ENCODE measurements around the gene CCDC57.

The CCDC57 gene

GRCh38 chr17:82216301-82217119 is 3.9 kb upstream of the CCDC57 start:
- peak overlapping the region; percentile 49 for H2BK5ac ChIP-seq (ENCODE audit: low read depth, low read length, poor library complexity, severe bottlenecking)
- peak overlapping the region in 1 of 2 experiments; percentile 46 for H3K14ac ChIP-seq (ENCODE audit: low read length in 2 of 2)
- no peak overlapping the region for H2AFZ ChIP-seq (ENCODE audit: low read depth, low read length)
- H3K18ac ChIP-seq (ENCODE audit: low read depth in 1 of 2, low read length in 2 of 2) = peak overlapping the region; percentile 97 to 100
- no peak overlapping the region for H3K4me2 ChIP-seq (ENCODE audit: low read length, poor library complexity, severe bottlenecking)
- H2BK120ac ChIP-seq (ENCODE audit: low read depth, low read length) = peak overlapping the region; percentile 100
- peak overlapping the region; percentile 62 for H3K9ac ChIP-seq (ENCODE audit: low read length)
- H3K4ac ChIP-seq (ENCODE audit: low read depth in 1 of 2, low read length in 2 of 2) = peak overlapping the region; percentile 89 to 100
- H3K4me3 ChIP-seq (ENCODE audit: insufficient read depth in 1 of 2, low read depth in 1 of 2, low read length in 2 of 2) = peak overlapping the region in 1 of 2 experiments; percentile 13
- H3K27ac ChIP-seq (ENCODE audit: low read length, poor library complexity, severe bottlenecking) = peak overlapping the region; percentile 61
- no peaks in the 10 kb centered on the region for H3K9me3 ChIP-seq (ENCODE audit: control insufficient read depth, low read length)
- peak overlapping the region; percentile 100 for H4K91ac ChIP-seq (ENCODE audit: low read length)
- peaks cover 13% of the 10 kb centered on the region for H3K79me1 ChIP-seq (replicated peaks; ENCODE audit: low read length, poor library complexity, severe bottlenecking)
- peaks cover 0 to 2% of the 10 kb centered on the region in 2 experiments for H3K36me3 ChIP-seq (ENCODE audit: control insufficient read depth in 1 of 2, insufficient read depth in 2 of 2, low read depth in 1 of 2, low read length in 2 of 2)
- DNase-seq = peak; percentile 69
- peak overlapping the region in 1 of 2 experiments; percentile 0 for H3K23ac ChIP-seq (ENCODE audit: low read length in 2 of 2)
- no peaks in the 10 kb centered on the region for H3K27me3 ChIP-seq (ENCODE audit: control insufficient read depth in 1 of 2, insufficient read depth in 1 of 2, low read length in 2 of 2)
- WGBS = 73% methylated on average over 16 of the region's 17 CpGs
- H4K8ac ChIP-seq (ENCODE audit: low read length) = peak overlapping the region; percentile 100
- peak overlapping the region; percentile 83 for H2BK15ac ChIP-seq (ENCODE audit: low read depth, poor library complexity, severe bottlenecking)
- peak overlapping the region; percentile 93 for H2AK5ac ChIP-seq (ENCODE audit: low read length, severe bottlenecking)
- H2BK12ac ChIP-seq (ENCODE audit: low read length in 2 of 2) = peak overlapping the region; percentile 99 to 100
- peaks cover 58% of the 10 kb centered on the region for H3K4me1 ChIP-seq (ENCODE audit: control insufficient read depth, insufficient read depth, low read depth, low read length)

- Histone ChIP-seq H4K91ac (ENCODE audit: low read length) (peak overlapping the region; percentile 100), H2BK15ac (ENCODE audit: low read depth, poor library complexity, severe bottlenecking) (peak overlapping the region; percentile 83), H2BK120ac (ENCODE audit: low read depth, low read length) (peak overlapping the region; percentile 100), H2BK5ac (ENCODE audit: low read depth, low read length, poor library complexity, severe bottlenecking) (no peak overlapping the region), H3K14ac (ENCODE audit: low read length in 2 of 2) (peak overlapping the region in 1 of 2 experiments; percentile 50), H3K4me1 (ENCODE audit: control insufficient read depth, insufficient read depth, low read depth, low read length) (peaks cover 59% of the 10 kb centered on the region), H4K8ac (ENCODE audit: low read length) (peak overlapping the region; percentile 100), H3K4me2 (ENCODE audit: low read length, poor library complexity, severe bottlenecking) (no peak overlapping the region), H3K9me3 (ENCODE audit: control insufficient read depth, low read length) (no peaks in the 10 kb centered on the region), H3K9ac (ENCODE audit: low read length) (peak overlapping the region; percentile 62), H3K18ac (ENCODE audit: low read depth in 1 of 2, low read length in 2 of 2) (peak overlapping the region; percentile 97 to 100), H3K4me3 (ENCODE audit: insufficient read depth in 1 of 2, low read depth in 1 of 2, low read length in 2 of 2) (no peak overlapping the region), H2AK5ac (ENCODE audit: low read length, severe bottlenecking) (peak overlapping the region; percentile 91), H3K36me3 (ENCODE audit: control insufficient read depth in 1 of 2, insufficient read depth in 2 of 2, low read depth in 1 of 2, low read length in 2 of 2) (peaks cover 0 to 2% of the 10 kb centered on the region in 2 experiments), H3K4ac (ENCODE audit: low read depth in 1 of 2, low read length in 2 of 2) (peak overlapping the region; percentile 89 to 100), H3K27me3 (ENCODE audit: control insufficient read depth in 1 of 2, insufficient read depth in 1 of 2, low read length in 2 of 2) (no peaks in the 10 kb centered on the region), H3K27ac (ENCODE audit: low read length, poor library complexity, severe bottlenecking) (no peak overlapping the region), H3K79me1 (replicated peaks; ENCODE audit: low read length, poor library complexity, severe bottlenecking) (peaks cover 19% of the 10 kb centered on the region), H2BK12ac (ENCODE audit: low read length in 2 of 2) (peak overlapping the region; percentile 99 to 100), H2AFZ (ENCODE audit: low read depth, low read length) (no peak overlapping the region), H3K23ac (ENCODE audit: low read length in 2 of 2) (no peak overlapping the region)
- no peak for DNase-seq
- 96% methylated on average over 12 of the region's 12 CpGs for WGBS
Observed at GRCh38 chr17:82215972-82216300, 3.3 kb upstream of the CCDC57 start.

GRCh38 chr17:82215095-82215971 is 2.7 kb upstream of the CCDC57 start:
- WGBS = 77% methylated on average over 23 of the region's 25 CpGs

More at GRCh38 chr17:82215095-82215971, 2.7 kb upstream of the CCDC57 start:
- H3K36me3 ChIP-seq (ENCODE audit: control insufficient read depth in 1 of 2, insufficient read depth in 2 of 2, low read depth in 1 of 2, low read length in 2 of 2) = peaks cover 0 to 2% of the 10 kb centered on the region in 2 experiments
- peak overlapping the region; percentile 0 for H2AFZ ChIP-seq (ENCODE audit: low read depth, low read length)
- H3K4me2 ChIP-seq (ENCODE audit: low read length, poor library complexity, severe bottlenecking) = no peak overlapping the region
- peak overlapping the region; percentile 97 to 100 for H3K18ac ChIP-seq (ENCODE audit: low read depth in 1 of 2, low read length in 2 of 2)
- peak overlapping the region; percentile 99 to 100 for H2BK12ac ChIP-seq (ENCODE audit: low read length in 2 of 2)
- no peak overlapping the region for H3K27ac ChIP-seq (ENCODE audit: low read length, poor library complexity, severe bottlenecking)
- H3K14ac ChIP-seq (ENCODE audit: low read length in 2 of 2) = no peak overlapping the region
- H2BK5ac ChIP-seq (ENCODE audit: low read depth, low read length, poor library complexity, severe bottlenecking) = peak overlapping the region; percentile 36
- H2BK15ac ChIP-seq (ENCODE audit: low read depth, poor library complexity, severe bottlenecking) = peak overlapping the region; percentile 83
- no peaks in the 10 kb centered on the region for H3K27me3 ChIP-seq (ENCODE audit: control insufficient read depth in 1 of 2, insufficient read depth in 1 of 2, low read length in 2 of 2)
- H3K23ac ChIP-seq (ENCODE audit: low read length in 2 of 2) = no peak overlapping the region
- peak overlapping the region; percentile 91 for H2AK5ac ChIP-seq (ENCODE audit: low read length, severe bottlenecking)
- H3K79me1 ChIP-seq (replicated peaks; ENCODE audit: low read length, poor library complexity, severe bottlenecking) = peaks cover 19% of the 10 kb centered on the region
- peak; percentile 57 for DNase-seq
- H3K9ac ChIP-seq (ENCODE audit: low read length) = no peak overlapping the region
- H3K9me3 ChIP-seq (ENCODE audit: control insufficient read depth, low read length) = no peaks in the 10 kb centered on the region
- peaks cover 59% of the 10 kb centered on the region for H3K4me1 ChIP-seq (ENCODE audit: control insufficient read depth, insufficient read depth, low read depth, low read length)
- peak overlapping the region; percentile 100 for H2BK120ac ChIP-seq (ENCODE audit: low read depth, low read length)
- H3K4ac ChIP-seq (ENCODE audit: low read depth in 1 of 2, low read length in 2 of 2) = peak overlapping the region in 1 of 2 experiments; percentile 89
- no peak overlapping the region for H4K8ac ChIP-seq (ENCODE audit: low read length)
- no peak overlapping the region for H3K4me3 ChIP-seq (ENCODE audit: insufficient read depth in 1 of 2, low read depth in 1 of 2, low read length in 2 of 2)
- H4K91ac ChIP-seq (ENCODE audit: low read length) = peak overlapping the region; percentile 100
